Nephron (organoid): ENCODE measurements around the gene EPS15.
"Not testable (repeated sequence)": the region's sequence is repeated elsewhere in the genome, so short reads cannot be mapped to it uniquely, and the experiment has no call there.

ENCODE experiments used
- H3K27ac Mint-ChIP-seq, 3 experiments: 2 replicates each; pipeline ENCODE4 v1.8.0; 2020; ENCODE audit warnings: mixed read lengths in 3 of 3, mild to moderate bottlenecking in 2 of 3, moderate library complexity in 1 of 3
- H3K27me3 Mint-ChIP-seq: 2 replicates; pipeline ENCODE4 v1.8.0; 2021; ENCODE audit warnings: low read depth, mild to moderate bottlenecking, moderate library complexity, mixed read lengths
- H3K36me3 Mint-ChIP-seq: 2 replicates; pipeline ENCODE4 v1.8.0; 2020; ENCODE audit warnings: low read depth, mixed read lengths
- H3K4me1 Mint-ChIP-seq: 2 replicates; pipeline ENCODE4 v1.8.0; 2020; ENCODE audit warnings: mixed read lengths
- H3K4me3 Mint-ChIP-seq, 3 experiments: 2 replicates each; pipeline ENCODE4 v1.8.0; 2020; ENCODE audit warnings: mild to moderate bottlenecking in 3 of 3, mixed read lengths in 3 of 3, moderate library complexity in 2 of 3
- H3K9me3 Mint-ChIP-seq: 2 replicates; pipeline ENCODE4 v1.8.0; 2020; ENCODE audit warnings: mixed read lengths
- CTCF ChIP-seq, 3 experiments: fragments of 200-600 bp; sonication (generic); IDR thresholded peaks; one replicate each; pipeline ENCODE4 v1.5.0; 2021; ENCODE audit warnings: antibody characterized with exemption in 3 of 3; ENCODE audit not compliant: unreplicated experiment in 3 of 3

The EPS15 gene

GRCh38 chr1:51488372-51489050 lies 30.6 kb downstream of the EPS15 start:
- no peaks in the 10 kb centered on the region for H3K4me1 Mint-ChIP-seq
- no peaks in the 10 kb centered on the region for H3K27me3 Mint-ChIP-seq
- no peak overlapping the region for H3K4me3 Mint-ChIP-seq
- H3K36me3 Mint-ChIP-seq, result no peaks in the 10 kb centered on the region
- H3K9me3 Mint-ChIP-seq, result no peaks in the 10 kb centered on the region
- TF ChIP-seq CTCF (IDR thresholded peaks at IDR 0.05; ENCODE audit: unreplicated experiment in 3 of 3), result no peak
- H3K27ac Mint-ChIP-seq, result peak overlapping the region in 1 of 3 experiments; percentile 3

- H3K4me1 Mint-ChIP-seq, result no peaks in the 10 kb centered on the region
- TF ChIP-seq CTCF (IDR thresholded peaks at IDR 0.05; ENCODE audit: unreplicated experiment in 3 of 3), result no peak
- no peaks in the 10 kb centered on the region for H3K27me3 Mint-ChIP-seq
- H3K27ac Mint-ChIP-seq, result no peak overlapping the region
- H3K9me3 Mint-ChIP-seq, result no peaks in the 10 kb centered on the region
- no peak overlapping the region for H3K4me3 Mint-ChIP-seq
- H3K36me3 Mint-ChIP-seq, result peaks cover 4% of the 10 kb centered on the region
These were observed 31.4 kb downstream of the EPS15 start for GRCh38 chr1:51487628-51488027.

- TF ChIP-seq CTCF (IDR thresholded peaks at IDR 0.05; ENCODE audit: unreplicated experiment in 3 of 3), result no peak
- Mint-ChIP-seq H3K27me3 (no peaks in the 10 kb centered on the region), H3K4me3 (no peak overlapping the region), H3K9me3 (peaks cover 3% of the 10 kb centered on the region), H3K27ac (no peak overlapping the region), H3K4me1 (no peaks in the 10 kb centered on the region), H3K36me3 (peaks cover 29% of the 10 kb centered on the region)
These were observed 34.5 kb downstream of the EPS15 start for GRCh38 chr1:51484591-51484990.

GRCh38 chr1:51482881-51483280 lies 36.2 kb downstream of the EPS15 start:
- H3K4me1 Mint-ChIP-seq, result no peaks in the 10 kb centered on the region
- no peak overlapping the region for H3K4me3 Mint-ChIP-seq
- no peak overlapping the region for H3K27ac Mint-ChIP-seq
- H3K9me3 Mint-ChIP-seq, result peaks cover 10% of the 10 kb centered on the region
- no peak for TF ChIP-seq CTCF (IDR thresholded peaks at IDR 0.05; ENCODE audit: unreplicated experiment in 3 of 3)
- no peaks in the 10 kb centered on the region for H3K27me3 Mint-ChIP-seq
- peaks cover 39% of the 10 kb centered on the region for H3K36me3 Mint-ChIP-seq

GRCh38 chr1:51474832-51475620 lies 44.0 kb downstream of the EPS15 start:
- H3K27me3 Mint-ChIP-seq, H3K27ac Mint-ChIP-seq, H3K4me1 Mint-ChIP-seq, H3K4me3 Mint-ChIP-seq: not testable (repeated sequence)
- H3K9me3 Mint-ChIP-seq, result peaks cover 26% of the 10 kb centered on the region
- peaks cover 59% of the 10 kb centered on the region for H3K36me3 Mint-ChIP-seq

GRCh38 chr1:51473331-51474115 lies 45.5 kb downstream of the EPS15 start:
- no peaks in the 10 kb centered on the region for H3K27me3 Mint-ChIP-seq
- H3K36me3 Mint-ChIP-seq, result peaks cover 54% of the 10 kb centered on the region
- H3K9me3 Mint-ChIP-seq, result peaks cover 16% of the 10 kb centered on the region
- no peak overlapping the region for H3K4me3 Mint-ChIP-seq
- no peak for TF ChIP-seq CTCF (IDR thresholded peaks at IDR 0.05; ENCODE audit: unreplicated experiment in 3 of 3)
- no peaks in the 10 kb centered on the region for H3K4me1 Mint-ChIP-seq
- H3K27ac Mint-ChIP-seq, result peak overlapping the region in 1 of 3 experiments; percentile 15
